ENCODE data around the gene PLAC1. TPM values are rescaled to one million over a fixed set of nuclear protein-coding genes. Genes with fewer than 3 reads are reported as not detected.

PLAC1 gene, protein sequence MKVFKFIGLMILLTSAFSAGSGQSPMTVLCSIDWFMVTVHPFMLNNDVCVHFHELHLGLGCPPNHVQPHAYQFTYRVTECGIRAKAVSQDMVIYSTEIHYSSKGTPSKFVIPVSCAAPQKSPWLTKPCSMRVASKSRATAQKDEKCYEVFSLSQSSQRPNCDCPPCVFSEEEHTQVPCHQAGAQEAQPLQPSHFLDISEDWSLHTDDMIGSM
- total RNA-seq (2016; rRNA removed; fragmentation: Illumina TruSeq; extraction: Trizol): 0.40 and 0.69 TPM in 2 replicates
- total RNA-seq (2016; cell fraction: cytosol; rRNA removed; fragmentation: Illumina TruSeq; extraction: Trizol; ENCODE audit: low read depth): not detected in 2 replicates
- 0.48 TPM in 1 of 2 replicates, not detected in the other for total RNA-seq (2016; cell fraction: insoluble cytoplasmic fraction; rRNA removed; fragmentation: Illumina TruSeq; extraction: Trizol)
- not detected in 2 replicates for total RNA-seq (2016; cell fraction: membrane; rRNA removed; fragmentation: Illumina TruSeq; extraction: Trizol)
- total RNA-seq (2016; cell fraction: nucleus; rRNA removed; fragmentation: Illumina TruSeq; extraction: Trizol): 0.44 and 0.87 TPM in 2 replicates
- 2.7 and 3.2 TPM in 2 replicates for polyA plus RNA-seq (2011; rRNA removed)
- 1.9 and 2.8 TPM in 2 replicates for polyA plus RNA-seq (2011; cell fraction: cytosol; rRNA removed)
- 0.55 and 1.2 TPM in 2 replicates for polyA plus RNA-seq (2011; cell fraction: nucleus; rRNA removed)
- polyA plus RNA-seq (2012): 1.3 and 2.7 TPM in 2 replicates
- not detected in 2 replicates for polyA plus RNA-seq (2016; cell fraction: cytosol; fragmentation: Illumina TruSeq; extraction: Trizol; ENCODE audit: low read depth)
- polyA plus RNA-seq (2016; cell fraction: insoluble cytoplasmic fraction; fragmentation: Illumina TruSeq; extraction: Trizol; ENCODE audit: low read depth): 0.22 and 0.28 TPM in 2 replicates
- not detected in 2 replicates for polyA plus RNA-seq (2016; cell fraction: membrane; fragmentation: Illumina TruSeq; extraction: Trizol; ENCODE audit: low read depth)
- polyA plus RNA-seq (2016; cell fraction: nucleus; fragmentation: Illumina TruSeq; extraction: Trizol; ENCODE audit: insufficient read depth, low read depth): 0.97 TPM in 1 of 2 replicates, not detected in the other
- 2.1 and 2.4 TPM in 2 replicates for polyA minus RNA-seq (2011; rRNA and poly(A)+ RNA removed; ENCODE audit: low replicate concordance)
- 0.89 TPM in 1 of 2 replicates, not detected in the other for polyA minus RNA-seq (2011; cell fraction: cytosol; rRNA and poly(A)+ RNA removed)
- not detected in 2 replicates for polyA minus RNA-seq (2011; cell fraction: nucleus; rRNA and poly(A)+ RNA removed)
- Bru-seq, nascent RNA: percentile 17 among the genes with signal in this experiment
- BruChase-seq, experiment 1, labeled RNA remaining after a 6-hour chase: percentile 13 among the genes with signal in this experiment
- BruChase-seq, experiment 2, labeled RNA remaining after a 2-hour chase: percentile 23 among the genes with signal in this experiment
- long read RNA-seq, experiment 1, partial matches to known transcripts: 0 of 1 reads
- long read RNA-seq, experiment 1, other reads (novel, unspliced or antisense): 1 of 1 reads
- long read RNA-seq, experiment 2, partial matches to known transcripts: 0 of 3 reads
- long read RNA-seq, experiment 2, other reads (novel, unspliced or antisense): 1 of 3 reads

GRCh38 chrX:134658002-134658759 lies at the start of gene PLAC1:
Gene PLAC1, minus strand, starts transcription at chrX:134658471. Its CDS starts 91,789 bp downstream, at chrX:134566682.
- no peak within 1 kb of the TSS for H3K9ac ChIP-seq (ENCODE audit: insufficient read depth, low read depth, low read length)
- no peaks in the 10 kb centered on the region for H3K9me3 ChIP-seq (ENCODE audit: low read length)
- H3K79me2 ChIP-seq (ENCODE audit: insufficient read depth, low read length): no peaks in the 10 kb centered on the region
- no peak for ATAC-seq
- no peak within 1 kb of the TSS for H3K27ac ChIP-seq (ENCODE audit: extremely low read length, insufficient read depth, low read length)
- H3K27me3 ChIP-seq (ENCODE audit: control insufficient read depth in 1 of 2, insufficient read depth in 2 of 2, low read length in 2 of 2): no peaks in the 10 kb centered on the region
- no peaks in the 10 kb centered on the region for H3K4me1 ChIP-seq (ENCODE audit: insufficient read depth, low read length)
- H4K20me1 ChIP-seq (ENCODE audit: insufficient read depth, low read length): no peaks in the 10 kb centered on the region
- no peak within 1 kb of the TSS for H3K4me2 ChIP-seq (ENCODE audit: low read depth, low read length)
- no TSS peak for BruUV-seq (replicated peaks)
- POLR2A ChIA-PET: no interaction called here
- no peak within 1 kb of the TSS for H2AFZ ChIP-seq (ENCODE audit: low read length)
- intact Hi-C loops (cut with micrococcal nuclease; ENCODE audit: unreplicated experiment): no loop called here
- no peak within 1 kb of the TSS for H3K4me3 ChIP-seq (replicated peaks in 1 of 3; ENCODE audit: insufficient read depth in 1 of 3, low read depth in 2 of 3, low read length in 3 of 3)
- CTCF ChIA-PET (ENCODE audit: low intra/inter-chr PET ratio, low total read pairs): no interaction called here
- TF ChIP-seq ZNF546 (CRISPR knock-in tag; conservative IDR thresholded peaks at IDR 0.05): no peak
- 31% methylated on average over 4 of the region's 5 CpGs for WGBS (ENCODE audit: low lambda C conversion rate)
- no peak for FAIRE-seq
- DNase-seq (ENCODE audit: low spot score): no peak
- in situ Hi-C loops (cut with HindIII; ENCODE audit: extremely low pct_ligation_motif_present, low pct_unique_long_range_greater_than_20kb): no loop called here
- H3K36me3 ChIP-seq (replicated peaks in 1 of 2; ENCODE audit: control insufficient read depth in 1 of 2, insufficient read depth in 2 of 2, low read length in 2 of 2): no peaks in the 10 kb centered on the region

All from HepG2 (cell line).